GM12875 (cell line): Measurements from ENCODE around the gene RIOX2.

ENCODE experiments used
- H3K4me3 ChIP-seq: one replicate; pipeline ENCODE4 v1.5.1; 2011; ENCODE audit warnings: low read depth, low read length, control low read depth
- TF ChIP-seq, protein P1 (sequence below): IDR thresholded peaks from 2 replicates; pipeline ENCODE4 v1.5.1; 2011; ENCODE audit warnings: low read depth, mild to moderate bottlenecking, control low read depth, inconsistent platforms, low read length, moderate library complexity, borderline replicate concordance; ENCODE audit not compliant: insufficient read depth

The RIOX2 gene

DNA sequence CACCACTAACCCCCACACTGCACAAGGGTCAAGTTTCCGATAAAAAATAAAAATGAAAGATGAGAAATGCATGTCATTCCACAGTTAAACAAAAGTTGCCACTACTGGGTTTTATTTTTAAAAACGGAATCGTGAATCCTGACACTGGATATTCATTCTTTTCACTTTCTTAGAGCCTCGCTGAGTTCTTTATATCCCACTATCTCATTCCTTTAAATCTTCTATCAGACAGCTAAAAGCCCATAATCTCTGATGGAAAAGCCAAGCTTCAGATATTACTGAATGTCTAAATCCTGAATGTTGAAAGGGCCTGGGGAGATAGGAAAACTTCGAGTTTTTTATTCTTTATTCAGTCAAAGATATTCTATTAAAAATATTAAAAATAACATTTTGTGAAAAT is 11.7 kb downstream of the RIOX2 start:
- no peak overlapping the region for H3K4me3 ChIP-seq
- TF ChIP-seq, protein P1, sequence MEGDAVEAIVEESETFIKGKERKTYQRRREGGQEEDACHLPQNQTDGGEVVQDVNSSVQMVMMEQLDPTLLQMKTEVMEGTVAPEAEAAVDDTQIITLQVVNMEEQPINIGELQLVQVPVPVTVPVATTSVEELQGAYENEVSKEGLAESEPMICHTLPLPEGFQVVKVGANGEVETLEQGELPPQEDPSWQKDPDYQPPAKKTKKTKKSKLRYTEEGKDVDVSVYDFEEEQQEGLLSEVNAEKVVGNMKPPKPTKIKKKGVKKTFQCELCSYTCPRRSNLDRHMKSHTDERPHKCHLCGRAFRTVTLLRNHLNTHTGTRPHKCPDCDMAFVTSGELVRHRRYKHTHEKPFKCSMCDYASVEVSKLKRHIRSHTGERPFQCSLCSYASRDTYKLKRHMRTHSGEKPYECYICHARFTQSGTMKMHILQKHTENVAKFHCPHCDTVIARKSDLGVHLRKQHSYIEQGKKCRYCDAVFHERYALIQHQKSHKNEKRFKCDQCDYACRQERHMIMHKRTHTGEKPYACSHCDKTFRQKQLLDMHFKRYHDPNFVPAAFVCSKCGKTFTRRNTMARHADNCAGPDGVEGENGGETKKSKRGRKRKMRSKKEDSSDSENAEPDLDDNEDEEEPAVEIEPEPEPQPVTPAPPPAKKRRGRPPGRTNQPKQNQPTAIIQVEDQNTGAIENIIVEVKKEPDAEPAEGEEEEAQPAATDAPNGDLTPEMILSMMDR = no peak

DNA sequence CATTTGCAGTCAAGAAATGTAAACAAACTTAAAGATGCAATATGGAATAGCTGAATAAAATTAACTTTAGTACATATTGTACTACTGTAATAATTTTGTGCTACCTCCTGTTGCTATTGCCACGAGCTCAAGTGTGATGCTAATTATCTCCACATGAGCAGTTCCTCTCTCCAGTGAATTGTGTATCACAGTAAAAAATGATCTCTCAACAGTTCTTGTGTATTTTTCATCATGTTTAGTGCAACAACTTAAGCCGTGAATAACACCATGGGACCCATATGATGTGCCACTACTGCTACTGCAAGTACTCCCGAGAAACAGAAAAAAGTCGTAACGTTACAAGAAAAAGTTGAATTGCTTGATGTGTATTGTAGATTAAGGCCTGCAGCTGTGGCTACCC is 12.4 kb downstream of the RIOX2 start:
- no peak overlapping the region for H3K4me3 ChIP-seq
- TF ChIP-seq, protein P1 = no peak

DNA sequence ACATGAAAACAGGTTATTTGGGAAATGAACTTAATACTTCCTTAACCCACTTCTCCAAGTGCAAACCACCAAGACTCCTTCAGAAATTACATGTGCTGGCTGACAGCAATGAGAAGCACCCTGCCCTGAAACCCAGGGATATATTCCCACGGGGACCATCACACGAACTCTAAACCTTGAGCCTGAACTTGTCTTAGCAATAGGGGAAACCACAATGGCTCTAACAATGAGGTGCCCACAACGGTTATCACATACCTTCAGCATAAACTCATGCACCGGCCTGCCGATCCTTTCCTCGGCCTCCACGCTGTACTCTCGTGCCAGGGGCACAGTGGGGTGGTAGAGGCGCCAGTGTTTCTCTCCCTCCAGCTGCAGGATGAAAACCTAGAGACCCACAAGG is 13.4 kb downstream of the RIOX2 start:
- TF ChIP-seq, protein P1 = no peak
- H3K4me3 ChIP-seq = no peak overlapping the region

DNA sequence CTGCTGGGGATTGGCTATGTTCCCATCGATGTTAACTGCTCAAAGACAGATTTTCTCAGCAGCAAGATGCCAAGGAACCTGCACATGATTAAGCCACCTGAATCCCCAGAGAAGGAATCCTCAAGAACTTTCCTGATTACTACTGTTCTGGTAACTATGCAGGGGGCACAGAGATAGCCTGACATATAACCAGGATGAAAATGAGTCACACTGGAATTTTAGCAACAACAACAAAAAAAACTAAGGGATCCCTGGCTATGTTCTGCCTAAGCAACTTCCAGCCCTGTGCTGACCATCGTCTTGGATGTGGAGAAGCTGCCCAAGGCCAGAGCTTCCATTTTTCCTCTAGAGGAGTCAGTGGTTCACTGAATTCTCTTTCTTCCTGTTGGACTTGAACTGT is 13.8 kb downstream of the RIOX2 start:
- TF ChIP-seq, protein P1 = no peak
- H3K4me3 ChIP-seq = no peak overlapping the region

DNA sequence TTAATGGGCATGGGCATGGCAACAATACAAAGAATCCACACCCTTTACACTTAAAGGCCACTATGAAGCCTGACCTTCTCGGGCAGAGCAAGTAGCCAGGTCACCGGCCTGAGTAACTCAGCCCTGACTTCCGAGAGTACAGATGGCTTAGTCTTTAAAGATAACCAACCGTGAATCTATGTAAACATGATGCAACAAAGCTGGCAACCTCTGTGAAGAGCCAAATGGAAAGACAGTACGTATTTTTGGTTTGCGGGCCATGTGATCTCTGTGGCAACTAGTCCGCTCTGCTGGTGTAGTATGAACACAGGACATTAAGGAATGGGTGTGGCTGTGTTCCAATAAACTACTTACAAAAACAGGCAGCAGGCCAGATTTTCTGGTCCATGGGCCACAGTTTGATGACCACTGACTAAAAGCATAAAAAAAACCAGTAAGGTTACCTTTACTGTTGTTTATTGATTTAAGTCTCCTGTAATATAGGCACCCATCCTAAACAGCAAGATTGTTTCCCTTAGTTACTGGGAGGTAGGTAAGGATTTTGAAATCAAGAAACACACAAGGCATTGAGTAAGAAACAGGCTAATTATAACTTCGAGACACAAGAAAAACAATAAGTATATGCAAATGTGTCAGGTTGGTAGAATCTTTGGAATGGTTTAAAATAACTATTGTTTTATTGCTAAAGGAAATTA is 14.5 kb downstream of the RIOX2 start:
- no peak overlapping the region for H3K4me3 ChIP-seq
- TF ChIP-seq, protein P1 = no peak

DNA sequence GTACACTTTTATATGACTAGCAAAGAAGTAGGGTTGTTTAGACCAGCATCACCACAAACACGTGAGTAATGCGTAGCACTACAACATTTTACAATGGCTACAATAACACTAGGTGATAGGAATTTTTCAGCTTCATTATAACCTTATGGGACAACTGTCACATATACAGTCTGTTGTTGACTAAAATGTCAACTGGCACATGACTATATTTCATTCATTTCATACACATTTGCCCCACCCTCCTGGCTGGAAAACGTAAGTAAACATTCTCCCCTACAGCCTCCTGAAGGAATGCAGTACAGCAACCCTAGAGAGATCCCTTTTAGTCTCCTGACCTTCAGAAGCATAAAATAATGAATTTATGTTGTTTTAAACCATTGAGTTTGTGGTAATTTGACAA is 16.2 kb downstream of the RIOX2 start:
- TF ChIP-seq, protein P1 = no peak
- H3K4me3 ChIP-seq = no peak overlapping the region

DNA sequence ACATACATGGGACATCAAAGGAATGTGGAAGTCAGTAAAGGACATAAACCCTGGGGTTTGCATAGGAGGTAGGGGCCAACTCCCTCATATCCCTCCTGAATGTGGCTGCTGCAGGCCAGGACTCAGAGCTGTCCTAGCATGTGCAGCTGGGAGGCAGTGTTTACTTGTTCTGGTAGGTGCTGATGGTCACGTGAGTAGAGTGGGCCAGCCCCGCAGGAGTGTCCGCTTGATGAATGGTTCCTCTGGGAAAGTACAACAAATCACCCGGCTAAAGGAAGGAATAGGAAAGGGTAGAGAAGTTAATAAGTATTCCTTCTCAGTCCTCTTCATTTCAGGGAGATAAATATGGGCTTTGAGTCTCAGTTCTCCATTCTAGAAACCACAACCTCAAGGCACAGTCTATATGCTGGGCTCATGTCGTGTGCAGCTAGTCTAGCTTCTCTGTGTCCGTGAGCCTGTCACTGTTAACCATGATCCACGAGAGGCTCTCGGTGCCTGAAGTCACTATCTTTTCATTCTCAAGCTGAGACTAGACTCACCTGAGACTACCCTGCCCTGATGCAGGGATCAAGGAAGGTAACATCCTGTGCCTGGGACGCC is 17.9 kb downstream of the RIOX2 start:
- TF ChIP-seq, protein P1 = no peak
- no peak overlapping the region for H3K4me3 ChIP-seq
